Jurkat, Clone E6-1 (cell line): ENCODE data around the gene CCDC70.

Experiments used
- DNase-seq: peaks from one replicate; pipeline ENCODE4 v3.0.0-alpha.2; 2011; ENCODE audit warnings: low read depth, low spot score
- H3K4me3 ChIP-seq: 2 replicates; pipeline ENCODE4 v1.5.1; 2011; ENCODE audit warnings: mild to moderate bottlenecking, low read length, control low read depth, moderate library complexity

The CCDC70 gene

DNA sequence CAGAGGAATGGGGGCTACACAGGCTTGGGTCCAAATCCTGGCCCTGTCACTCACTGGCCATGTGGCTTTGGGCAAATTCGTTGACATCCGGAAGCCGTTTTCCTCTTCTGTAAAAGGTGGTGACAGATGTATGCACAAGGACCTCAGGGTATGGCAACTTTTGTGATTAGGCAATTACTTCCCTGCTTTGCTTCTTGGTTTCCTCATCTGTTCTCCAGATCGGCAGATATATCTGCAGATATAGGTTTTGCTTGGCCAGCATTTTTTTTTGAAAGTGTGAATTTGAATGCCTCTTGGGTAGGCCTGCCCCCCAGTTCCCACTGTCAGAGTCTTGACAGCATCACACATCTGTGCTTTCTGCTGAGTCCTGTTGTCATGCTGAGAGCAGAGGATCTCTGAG lies 34.5 kb upstream of the CCDC70 start:
- peak; percentile 63 for DNase-seq
- no peak overlapping the region for H3K4me3 ChIP-seq

DNA sequence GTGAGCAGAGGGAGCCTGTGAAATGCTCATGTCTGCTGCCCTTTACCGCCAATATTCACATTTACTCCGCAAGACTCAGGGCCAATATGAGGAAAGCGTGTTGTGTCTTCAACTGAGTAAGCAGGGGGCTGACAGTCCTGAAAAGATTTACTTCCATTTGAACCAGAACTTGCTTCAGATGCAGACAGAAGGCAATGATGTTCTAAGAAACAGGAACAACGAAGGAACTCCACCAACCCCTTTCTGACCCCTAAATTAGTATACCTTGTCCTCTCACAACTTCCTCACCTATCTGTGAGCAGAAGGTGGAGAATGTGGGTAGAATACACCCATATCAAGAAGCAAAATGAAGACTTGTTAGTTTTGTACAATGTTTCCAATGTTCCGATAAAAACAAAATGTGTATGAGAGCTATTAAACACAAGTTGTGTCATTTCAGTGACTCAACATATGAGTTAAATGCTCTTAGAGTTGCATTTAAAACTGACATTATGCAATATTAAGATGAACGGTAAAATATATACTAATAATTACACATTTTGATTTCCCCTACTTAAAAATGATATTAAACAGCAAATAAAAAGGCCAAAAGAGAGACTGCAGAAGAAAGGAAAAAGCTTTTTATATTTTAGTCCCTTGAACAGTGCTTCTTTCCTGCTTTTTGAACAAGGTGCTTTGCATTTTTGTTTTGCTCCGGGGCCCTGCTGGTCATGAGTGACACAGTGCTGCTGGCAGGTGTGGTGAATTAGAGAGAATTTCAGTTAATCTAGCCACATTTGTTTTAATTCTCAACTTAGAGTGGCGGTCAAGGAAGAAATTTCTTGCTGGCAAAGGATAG lies 32.8 kb upstream of the CCDC70 start:
- DNase-seq: no peak
- H3K4me3 ChIP-seq: no peak overlapping the region

DNA sequence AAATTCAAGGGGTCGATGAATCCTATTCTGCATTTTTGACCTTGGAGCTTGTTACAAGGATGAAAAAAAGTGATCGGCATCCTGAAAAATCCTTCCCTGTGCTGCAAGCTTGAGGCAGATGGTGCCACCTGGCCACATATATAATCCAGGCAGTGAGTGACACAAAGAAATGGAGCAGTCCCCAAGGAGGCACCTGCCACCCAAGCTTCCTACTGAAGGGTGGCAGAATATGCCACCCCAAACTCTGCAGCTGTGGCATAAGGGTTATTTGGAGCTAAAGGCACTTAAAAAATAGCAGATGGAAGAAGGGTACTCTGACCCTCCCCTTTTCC lies 32.2 kb upstream of the CCDC70 start:
- DNase-seq: no peak
- no peak overlapping the region for H3K4me3 ChIP-seq

DNA sequence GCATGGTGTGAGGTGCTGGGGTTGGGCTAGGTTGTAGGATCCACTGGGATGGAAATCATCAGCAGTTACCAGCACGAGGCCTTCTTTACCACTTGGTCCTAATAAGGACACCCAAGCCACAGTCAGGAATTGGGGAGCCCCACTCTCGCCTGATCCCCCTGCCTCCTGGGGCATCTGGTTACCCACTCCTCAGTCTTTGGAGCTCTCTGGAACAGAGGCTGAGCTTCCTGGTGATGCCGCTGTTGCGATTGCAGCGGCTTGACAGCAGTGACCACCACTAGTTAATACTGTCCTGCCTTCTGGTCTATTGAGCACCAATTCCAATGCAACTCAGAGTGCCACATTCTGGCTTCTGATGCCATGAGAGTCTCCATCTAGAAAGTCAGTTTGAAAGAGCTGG lies 30.2 kb upstream of the CCDC70 start:
- H3K4me3 ChIP-seq: no peak overlapping the region
- DNase-seq: no peak

DNA sequence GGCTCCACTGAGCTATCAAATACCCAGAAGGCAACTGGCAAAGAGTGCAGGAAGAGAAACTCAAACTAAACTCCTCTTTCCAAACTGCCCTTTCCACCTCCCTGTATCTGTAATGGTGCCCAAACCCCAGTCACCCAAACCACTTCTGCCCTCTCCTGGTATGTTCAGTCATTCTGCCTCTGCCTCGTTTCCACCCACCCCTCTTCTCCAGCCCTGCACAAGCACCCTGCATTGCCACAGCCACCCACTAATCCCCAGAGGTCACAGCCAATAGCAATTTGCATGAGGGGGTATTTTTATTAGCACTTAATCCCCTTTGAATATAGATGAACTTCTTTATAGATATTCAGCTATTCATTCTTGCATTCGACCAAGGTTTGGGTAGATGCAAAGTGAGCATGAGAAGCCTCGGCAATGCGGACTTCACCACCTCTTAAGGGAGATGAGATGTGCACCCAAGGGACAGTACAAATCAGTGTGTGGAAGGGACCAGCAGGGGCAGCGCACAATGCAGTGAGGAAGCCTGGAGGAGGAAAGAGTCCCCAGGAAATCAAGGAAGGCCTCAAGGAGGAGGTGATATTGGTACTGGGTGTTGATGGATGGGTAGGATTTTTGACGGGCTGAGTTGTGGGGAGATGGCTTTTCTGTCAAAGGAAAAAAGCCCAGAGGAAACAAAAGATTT lies 29.2 kb upstream of the CCDC70 start:
- no peak overlapping the region for H3K4me3 ChIP-seq
- DNase-seq: peak; percentile 64

DNA sequence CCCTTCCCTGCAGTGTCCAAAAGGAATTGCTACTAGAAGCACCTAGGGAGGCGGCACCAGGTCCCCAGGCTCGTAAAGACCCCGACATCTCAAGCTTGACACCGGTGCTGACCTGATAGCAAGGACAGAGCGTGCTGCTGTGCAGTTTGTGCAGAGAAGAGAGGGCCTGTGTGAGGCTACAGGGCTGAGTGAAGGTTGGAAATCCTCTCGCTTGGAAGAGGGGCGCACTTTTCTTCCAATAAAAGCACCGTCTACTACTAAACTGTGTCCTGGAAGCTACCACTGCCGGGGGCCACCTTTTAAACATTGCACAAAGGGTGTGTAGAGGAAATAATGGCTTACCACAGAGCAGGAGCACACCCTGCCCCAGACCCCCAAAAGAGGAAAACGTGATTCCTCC lies 27.8 kb upstream of the CCDC70 start:
- no peak overlapping the region for H3K4me3 ChIP-seq

DNA sequence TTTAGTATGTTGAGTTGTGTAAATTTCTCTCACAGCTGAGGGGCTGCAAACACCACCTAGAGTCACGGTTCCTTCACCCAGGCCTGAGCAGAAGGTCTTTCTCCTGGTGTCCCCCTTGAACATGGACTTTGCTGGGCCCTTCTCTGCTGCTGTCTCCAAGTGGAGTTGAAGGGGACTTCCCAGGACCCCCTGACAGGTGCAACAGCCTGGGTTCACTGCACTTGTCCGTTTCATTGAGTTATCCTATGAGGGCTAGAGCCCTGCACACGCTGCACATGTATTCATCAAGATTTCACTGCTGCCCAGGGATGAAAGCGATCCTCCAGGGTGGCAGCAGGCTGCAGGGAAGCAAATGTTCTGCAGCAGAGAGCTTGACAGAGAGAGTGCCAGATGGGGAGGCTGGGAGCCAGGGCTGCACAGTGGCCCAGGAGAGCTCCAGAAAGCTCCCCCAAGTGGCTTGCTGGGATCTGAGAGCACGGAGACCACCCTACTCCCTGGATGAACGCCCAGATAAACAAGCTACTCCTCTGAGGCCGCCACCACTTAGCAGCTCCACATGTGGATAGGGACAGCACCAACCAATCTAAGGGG lies 27.1 kb upstream of the CCDC70 start:
- no peak for DNase-seq
- H3K4me3 ChIP-seq: no peak overlapping the region

More for the DNA sequence above, 27.8 kb upstream of the CCDC70 start:
- DNase-seq: no peak

DNA sequence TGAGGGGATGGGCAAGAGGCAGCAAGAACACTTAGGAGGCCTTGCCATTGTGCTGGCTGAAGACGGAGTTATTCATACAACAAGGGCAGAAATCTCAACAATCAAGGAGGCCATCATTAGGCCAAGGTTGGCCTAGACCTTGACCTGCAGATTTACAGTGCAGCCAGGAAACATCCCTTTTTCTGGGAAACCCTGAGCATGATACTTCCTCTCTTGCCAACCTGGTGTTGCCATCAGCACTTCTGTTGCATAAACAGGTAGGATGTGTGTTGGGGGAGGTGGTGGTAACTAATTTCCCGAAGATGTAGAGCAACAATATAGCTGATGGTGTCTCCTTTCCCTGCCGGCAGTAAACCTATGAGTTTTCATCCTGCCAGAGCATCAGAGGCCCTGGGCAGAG lies 24.8 kb upstream of the CCDC70 start:
- no peak for DNase-seq
- H3K4me3 ChIP-seq: no peak overlapping the region

DNA sequence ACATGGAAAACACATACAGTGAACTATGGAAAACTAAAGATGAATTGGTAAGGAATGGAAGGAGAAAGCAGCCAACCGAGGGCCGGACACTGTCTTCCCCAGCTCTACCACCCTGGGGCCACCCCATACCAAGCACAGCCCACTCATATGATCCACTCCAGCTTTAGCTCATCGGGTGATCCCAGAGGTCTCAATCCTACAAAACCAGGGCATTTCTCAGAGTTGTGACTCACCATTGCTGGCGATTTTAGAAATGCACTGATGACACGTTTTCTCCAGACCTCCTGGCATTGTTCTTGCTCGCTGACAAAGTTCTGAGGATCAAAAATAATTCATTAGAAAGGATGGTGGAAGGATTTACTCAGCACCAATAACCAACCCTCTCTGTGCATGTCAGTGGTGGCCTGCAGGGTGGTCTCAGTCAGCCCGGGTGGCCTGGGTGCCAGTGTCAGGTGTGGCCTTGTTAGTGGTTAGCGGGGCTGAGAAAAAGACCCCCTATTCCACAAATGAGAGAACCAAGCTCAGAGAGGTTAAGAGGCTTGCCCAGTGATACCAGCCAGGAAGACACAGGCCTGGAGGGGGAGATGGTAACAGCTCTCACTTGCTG lies 23.4 kb upstream of the CCDC70 start:
- no peak overlapping the region for H3K4me3 ChIP-seq
- no peak for DNase-seq

DNA sequence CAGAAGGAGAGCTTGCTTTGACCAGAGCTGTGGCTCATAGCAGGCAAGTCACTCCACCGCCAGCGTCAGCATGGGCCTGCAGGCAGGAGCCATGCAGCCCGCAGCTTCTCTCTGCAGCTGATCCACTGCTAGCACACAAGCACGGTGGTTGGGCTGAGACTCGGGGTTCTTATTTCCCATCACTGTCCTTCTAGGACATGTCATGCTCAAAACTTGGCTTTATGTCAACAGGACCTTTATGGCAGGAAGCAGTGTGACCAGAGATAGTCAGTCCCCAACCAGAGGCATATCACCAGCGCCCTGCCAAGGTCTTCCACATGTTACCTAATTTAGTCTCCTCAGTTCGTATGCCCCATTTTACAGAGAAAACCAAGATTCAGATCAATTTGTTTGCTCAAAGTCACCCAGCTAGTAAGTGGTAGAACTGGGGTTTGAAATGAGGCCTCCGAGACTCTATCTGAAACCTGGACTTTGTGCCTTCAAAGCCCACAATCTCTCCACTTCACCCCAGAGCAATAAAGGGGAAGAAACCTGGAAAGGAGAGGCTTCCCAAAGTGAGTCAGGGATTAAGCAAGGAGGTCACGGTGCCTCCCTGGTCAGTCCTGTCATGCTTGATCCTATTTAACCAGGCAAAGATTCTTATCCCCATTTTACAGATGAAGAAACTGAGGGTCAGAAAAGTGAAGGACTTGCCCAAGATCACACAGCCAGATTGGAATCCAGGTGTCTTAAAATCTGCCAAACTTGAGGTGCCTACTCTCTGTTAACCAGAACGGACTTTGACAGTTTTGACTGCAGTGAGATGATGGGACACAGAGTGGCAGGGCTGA lies 21.8 kb upstream of the CCDC70 start:
- no peak for DNase-seq
- H3K4me3 ChIP-seq: no peak overlapping the region

DNA sequence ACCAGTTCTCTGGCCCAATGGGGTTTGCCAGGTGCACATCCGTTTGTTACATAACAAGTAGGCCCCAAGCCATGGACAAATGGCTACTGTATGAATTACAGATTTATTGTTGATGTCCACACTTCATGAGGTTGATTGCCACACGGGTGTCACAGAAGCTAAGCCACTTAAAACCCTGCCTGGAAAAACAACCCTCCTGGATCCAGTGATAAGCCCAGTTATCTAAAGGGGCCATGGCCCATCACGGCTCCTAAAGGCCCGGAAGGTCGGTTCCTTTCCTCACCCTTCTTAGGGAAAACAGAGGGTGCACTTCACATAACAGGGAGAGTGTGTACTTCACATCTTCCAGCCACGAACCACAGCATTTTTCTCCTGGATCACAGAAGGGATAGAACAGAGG lies 20.9 kb upstream of the CCDC70 start:
- no peak for DNase-seq
- H3K4me3 ChIP-seq: no peak overlapping the region

DNA sequence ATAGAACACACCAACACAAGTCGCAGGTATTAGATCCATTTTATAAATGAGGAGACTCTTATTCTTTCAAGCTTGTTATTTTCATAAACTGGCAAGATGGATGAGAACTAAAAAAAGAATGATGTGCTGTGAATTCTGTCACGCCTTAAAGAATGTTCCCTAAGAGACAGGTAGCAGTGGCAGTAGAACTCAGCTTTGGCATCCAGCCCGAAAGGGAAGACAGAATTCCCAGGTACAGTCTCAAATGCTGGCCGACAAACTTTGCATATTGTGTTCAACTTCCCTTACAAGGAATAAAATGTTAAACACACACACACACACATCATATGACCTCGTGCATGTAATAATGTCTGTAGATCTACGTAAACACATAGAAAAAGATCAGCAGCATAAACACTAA lies 20.0 kb upstream of the CCDC70 start:
- DNase-seq: no peak
- H3K4me3 ChIP-seq: no peak overlapping the region

DNA sequence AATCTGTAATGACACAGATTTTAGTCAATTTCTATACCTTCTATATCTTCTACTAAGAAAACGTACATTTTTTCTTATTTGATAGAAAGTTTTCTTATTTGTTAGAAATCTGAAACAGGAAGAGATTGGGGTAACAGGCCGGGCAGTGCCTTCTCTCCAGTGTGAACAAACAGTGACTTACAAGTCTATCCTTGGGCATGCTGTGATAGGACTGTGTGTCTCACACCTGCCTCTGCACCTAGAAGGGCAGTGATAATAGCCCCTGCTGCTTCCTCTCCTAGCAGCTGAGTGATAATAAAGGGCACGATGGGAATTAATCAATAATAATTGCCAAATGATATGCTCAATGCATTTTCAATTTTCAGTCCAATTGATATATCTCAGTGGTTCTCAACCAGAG lies 18.2 kb upstream of the CCDC70 start:
- DNase-seq: no peak
- no peak overlapping the region for H3K4me3 ChIP-seq

DNA sequence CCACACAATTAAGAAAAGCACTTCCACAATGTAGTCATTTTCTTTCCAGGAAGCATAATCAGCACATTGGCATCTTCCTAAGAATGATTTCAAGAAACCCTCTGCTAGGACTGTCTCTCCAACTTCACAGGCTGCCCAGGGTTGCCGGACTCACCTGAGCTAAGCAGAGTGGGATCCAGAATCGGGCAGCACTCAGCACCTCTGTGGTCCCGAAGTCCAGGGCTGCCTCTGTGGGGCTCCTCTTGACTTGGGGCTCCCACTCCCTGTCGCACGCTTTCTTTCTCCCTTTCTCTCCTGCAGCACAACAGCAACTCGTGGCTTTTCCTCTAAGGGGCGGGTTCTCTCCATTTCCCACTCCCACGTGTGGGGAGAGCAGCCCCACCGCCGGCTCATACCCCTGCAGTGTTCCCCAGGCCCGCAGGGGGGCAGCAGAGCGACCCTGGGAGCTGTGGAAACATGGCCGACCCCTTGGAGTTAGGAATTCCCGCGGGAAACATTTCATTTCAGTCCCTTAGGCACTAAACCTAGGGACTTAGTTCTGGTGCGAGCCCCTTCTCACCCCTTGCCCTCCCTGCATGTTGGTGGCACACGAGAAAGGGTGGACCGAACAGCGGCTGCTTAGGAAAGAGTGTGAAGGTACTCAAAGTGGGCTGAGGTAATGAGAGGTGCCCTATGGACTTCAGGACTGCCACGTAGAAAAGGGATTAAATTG lies 16.8 kb upstream of the CCDC70 start, which contains the start of gene TMEM272:
Gene TMEM272, minus strand, starts transcription at position 316 of the 712 bp plus-strand sequence. CDS start 6,647 bp downstream, outside the sequence.
- DNase-seq: no peak
- H3K4me3 ChIP-seq: no peak within 1 kb of the TSS

DNA sequence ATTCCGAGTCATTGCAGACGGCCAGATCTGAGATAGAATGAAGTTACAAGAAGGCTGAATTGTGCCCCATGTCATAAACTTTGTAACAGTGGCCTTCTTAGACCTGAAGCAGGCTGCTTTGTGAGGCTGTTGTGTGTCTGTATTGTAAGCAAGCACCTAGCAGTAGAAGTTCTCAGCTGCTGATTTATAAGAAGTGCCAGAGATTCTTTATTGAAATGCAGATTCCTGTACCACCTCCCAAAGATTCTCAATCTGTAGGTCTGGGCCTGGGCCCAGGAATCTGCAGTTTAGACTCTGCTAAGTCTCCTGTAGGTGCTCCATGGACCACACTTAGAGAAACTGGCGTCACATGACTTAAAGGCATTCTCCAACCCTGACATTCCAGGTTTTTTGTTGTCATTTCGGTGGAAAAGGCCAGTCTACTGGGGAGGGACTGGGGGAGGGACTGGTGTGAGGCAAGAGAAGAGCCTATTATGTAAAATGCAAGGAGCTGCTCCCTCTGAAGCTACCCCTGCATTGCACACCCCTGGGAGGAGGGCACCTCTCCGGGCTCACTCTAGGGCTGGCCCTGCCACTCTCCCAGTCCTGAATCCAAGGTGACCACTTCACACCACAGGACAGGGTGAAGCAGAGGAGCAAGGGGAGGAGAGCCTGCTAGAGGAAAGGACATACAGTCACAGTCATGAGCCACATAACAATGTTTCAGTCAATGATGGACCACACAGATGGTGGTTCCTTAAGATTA lies 16.0 kb upstream of the CCDC70 start:
- H3K4me3 ChIP-seq: no peak overlapping the region
- DNase-seq: no peak

DNA sequence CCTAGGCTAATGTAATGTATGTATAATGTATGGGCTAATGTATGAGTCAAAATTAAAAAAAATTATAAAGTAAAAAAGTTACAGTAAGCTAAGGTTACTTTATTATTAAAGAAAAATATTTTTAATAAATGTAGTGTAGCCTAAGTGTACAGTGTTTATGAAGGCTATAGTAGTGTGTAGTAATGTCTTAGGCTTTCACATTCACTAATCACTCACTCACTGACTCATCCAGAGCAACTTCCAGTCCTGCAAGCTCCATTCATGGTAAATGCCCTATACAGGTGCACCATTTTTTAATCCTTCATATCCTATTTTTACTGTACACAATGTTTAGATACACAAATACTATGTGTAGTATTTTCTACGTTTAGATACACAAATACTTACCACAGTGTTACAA lies 15.0 kb upstream of the CCDC70 start:
- no peak overlapping the region for H3K4me3 ChIP-seq
- DNase-seq: no peak

DNA sequence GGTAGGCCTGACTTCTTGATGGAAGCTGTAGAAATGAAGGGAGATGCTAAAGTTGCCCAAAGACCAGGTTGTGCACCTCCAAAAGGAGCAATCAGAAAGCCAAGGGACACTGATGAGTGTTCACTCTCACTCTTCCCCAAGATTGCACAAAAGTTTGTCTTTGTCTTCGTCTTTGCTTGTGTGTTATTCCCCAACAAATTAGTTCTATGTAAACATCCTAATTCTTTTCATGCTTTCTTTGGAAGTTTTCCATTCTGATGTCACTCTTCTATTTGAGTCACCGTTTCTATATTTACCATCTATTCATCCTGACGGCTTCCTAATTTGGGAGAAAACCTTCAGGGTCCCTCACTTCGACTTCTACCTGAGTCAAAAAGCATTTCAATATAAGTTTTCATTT lies 13.1 kb upstream of the CCDC70 start:
- no peak overlapping the region for H3K4me3 ChIP-seq
- DNase-seq: no peak
